HTERT RPE-1 (cell line): Measurements from ENCODE around the gene RNF31.
"Not testable (repeated sequence)": the region's sequence is repeated elsewhere in the genome, so short reads cannot be mapped to it uniquely, and the experiment has no call there.

ENCODE experiments used
- in situ Hi-C: fragments of 300-500 bp; cut with MboI; formaldehyde crosslinking; loops from 4 replicates; pipeline ENCODE4 v1.14.3; 2020; ENCODE audit warnings: low sequenced_read_pairs

The RNF31 gene

GRCh38 chr14:24146978-24147760, at the start of gene RNF31:
TSS of gene RNF31 (plus strand) at chr14:24147498. CDS start at chr14:24147699, 201 bp downstream.
- in situ Hi-C loops, result no loop called here

GRCh38 chr14:24098229-24098926, 48.9 kb upstream of the RNF31 start:
- in situ Hi-C loops, result no loop called here

DNA sequence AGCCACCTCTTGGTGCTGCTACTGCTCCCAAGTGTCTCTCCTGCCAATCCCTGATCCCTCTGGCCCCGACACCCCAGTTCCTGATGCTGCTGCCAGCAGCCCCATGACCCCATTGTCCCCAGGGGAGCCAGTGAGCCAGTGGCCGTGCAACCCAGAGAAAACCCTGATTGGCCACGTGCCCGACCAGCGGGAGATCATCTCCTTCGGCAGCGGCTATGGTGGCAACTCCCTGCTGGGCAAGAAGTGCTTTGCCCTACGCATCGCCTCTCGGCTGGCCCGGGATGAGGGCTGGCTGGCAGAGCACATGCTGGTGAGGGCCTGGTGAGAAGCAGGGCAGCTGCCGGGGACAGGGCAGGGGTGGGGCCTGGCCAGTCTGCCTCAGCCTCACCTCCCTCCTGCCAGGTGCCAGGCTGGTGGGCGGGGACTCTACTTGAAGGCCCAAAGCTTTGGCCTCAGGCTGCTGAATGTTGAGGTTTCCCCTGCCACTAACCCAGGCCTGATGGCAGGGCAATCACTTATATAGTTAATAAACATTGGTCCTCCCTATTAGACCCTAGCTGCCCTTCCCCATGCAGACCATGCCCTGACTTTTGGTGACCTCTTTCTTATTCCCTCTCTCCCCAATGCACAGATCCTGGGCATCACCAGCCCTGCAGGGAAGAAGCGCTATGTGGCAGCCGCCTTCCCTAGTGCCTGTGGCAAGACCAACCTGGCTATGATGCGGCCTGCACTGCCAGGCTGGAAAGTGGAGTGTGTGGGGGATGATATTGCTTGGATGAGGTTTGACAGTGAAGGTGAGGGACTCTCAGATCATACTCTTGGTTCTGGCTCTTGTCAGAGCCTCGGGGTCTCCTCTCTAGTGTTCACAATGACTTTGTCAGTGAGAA, 48.1 kb upstream of the RNF31 start:
- in situ Hi-C loops, result no loop called here

GRCh38 chr14:24100197-24100981, 46.9 kb upstream of the RNF31 start:
- in situ Hi-C loops, result no loop called here

DNA sequence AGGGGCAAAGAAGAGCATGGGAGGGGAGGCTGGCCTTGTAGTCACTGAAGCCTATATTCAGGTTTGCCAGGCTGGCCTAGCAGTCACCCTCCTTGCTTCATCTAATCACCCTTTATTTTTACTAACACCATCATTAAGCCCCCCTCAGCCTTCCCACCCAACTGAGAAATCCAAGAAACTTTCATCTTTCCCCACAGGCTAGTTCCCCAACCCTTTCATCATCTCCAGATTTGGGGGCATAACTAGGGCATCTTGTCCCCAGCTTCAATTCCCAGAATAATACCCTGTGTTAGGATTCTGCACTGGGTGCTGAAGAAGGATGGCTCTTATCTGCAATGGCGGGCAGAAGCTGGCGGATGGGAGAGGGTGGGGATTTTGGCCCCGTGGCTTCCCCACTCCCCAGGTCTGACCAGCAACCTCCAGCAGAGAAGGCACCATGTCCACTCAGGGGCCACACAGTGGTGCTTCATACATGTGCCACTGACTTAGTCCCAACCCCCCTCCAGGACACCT, 46.3 kb upstream of the RNF31 start:
- in situ Hi-C loops, result no loop called here

GRCh38 chr14:24102357-24103048, 44.8 kb upstream of the RNF31 start:
- in situ Hi-C loops, result no loop called here

DNA sequence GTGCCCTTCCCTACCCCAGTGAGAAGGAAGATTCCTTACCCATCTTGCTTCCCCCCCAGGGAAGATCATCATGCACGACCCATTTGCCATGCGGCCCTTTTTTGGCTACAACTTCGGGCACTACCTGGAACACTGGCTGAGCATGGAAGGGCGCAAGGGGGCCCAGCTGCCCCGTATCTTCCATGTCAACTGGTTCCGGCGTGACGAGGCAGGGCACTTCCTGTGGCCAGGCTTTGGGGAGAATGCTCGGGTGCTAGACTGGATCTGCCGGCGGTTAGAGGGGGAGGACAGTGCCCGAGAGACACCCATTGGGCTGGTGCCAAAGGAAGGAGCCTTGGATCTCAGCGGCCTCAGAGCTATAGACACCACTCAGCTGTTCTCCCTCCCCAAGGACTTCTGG, 43.8 kb upstream of the RNF31 start:
- in situ Hi-C loops, result no loop called here

GRCh38 chr14:24105609-24106239, 41.6 kb upstream of the RNF31 start:
- in situ Hi-C loops, result not testable (repeated sequence)

- in situ Hi-C loops, result no loop called here
Observed at GRCh38 chr14:24106672-24107271, 40.5 kb upstream of the RNF31 start.

DNA sequence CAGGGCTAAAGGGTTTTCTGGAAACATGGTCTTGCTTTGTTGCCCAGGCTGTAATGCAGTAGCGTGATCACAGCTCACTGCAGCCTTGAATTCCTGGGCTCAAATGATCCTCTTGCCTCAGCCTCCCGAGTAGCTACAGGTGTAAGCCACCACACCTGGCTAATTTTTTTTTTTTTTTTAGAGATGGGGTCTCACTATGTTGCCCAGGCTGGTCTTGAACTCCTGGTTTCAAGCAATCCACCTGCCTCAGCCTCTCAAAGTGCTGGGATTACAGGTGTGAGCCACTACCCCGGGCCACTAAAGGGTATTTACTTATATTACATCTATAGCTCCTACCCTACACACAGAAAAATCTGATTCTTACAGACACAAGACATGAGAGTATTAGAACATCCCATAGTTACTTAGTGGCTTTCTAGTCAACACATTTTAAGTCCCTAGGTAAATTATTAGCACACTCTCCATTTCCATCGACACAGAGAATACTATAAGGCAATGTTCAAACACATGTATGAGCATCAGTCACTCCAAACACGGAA, 38.9 kb upstream of the RNF31 start:
- in situ Hi-C loops, result no loop called here

- in situ Hi-C loops, result no loop called here
Observed at GRCh38 chr14:24110060-24110459, 37.2 kb upstream of the RNF31 start.

GRCh38 chr14:24110523-24110922, 36.8 kb upstream of the RNF31 start:
- in situ Hi-C loops, result no loop called here

DNA sequence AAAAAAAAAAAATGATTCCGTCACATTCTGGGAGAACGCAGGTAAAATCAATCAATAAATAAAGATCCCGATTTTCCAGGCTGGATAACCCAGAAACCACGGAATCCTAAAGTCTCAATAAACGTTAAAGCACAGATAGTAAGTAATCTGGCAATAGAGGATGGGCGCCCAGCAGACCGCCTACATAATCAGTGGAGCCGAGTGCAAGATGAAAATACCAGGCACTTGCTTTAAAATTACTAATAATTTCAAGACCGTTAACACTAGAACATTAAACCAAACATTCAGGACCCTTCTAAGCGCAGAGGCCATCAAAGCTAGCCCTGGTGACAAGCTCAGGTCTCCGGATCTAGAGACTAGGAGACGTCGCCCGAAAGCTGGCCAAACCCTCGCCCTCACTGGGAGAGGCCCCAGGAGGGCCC, 33.9 kb upstream of the RNF31 start:
- in situ Hi-C loops, result no loop called here

- in situ Hi-C loops, result no loop called here
Observed at GRCh38 chr14:24113801-24114531, 33.3 kb upstream of the RNF31 start.

DNA sequence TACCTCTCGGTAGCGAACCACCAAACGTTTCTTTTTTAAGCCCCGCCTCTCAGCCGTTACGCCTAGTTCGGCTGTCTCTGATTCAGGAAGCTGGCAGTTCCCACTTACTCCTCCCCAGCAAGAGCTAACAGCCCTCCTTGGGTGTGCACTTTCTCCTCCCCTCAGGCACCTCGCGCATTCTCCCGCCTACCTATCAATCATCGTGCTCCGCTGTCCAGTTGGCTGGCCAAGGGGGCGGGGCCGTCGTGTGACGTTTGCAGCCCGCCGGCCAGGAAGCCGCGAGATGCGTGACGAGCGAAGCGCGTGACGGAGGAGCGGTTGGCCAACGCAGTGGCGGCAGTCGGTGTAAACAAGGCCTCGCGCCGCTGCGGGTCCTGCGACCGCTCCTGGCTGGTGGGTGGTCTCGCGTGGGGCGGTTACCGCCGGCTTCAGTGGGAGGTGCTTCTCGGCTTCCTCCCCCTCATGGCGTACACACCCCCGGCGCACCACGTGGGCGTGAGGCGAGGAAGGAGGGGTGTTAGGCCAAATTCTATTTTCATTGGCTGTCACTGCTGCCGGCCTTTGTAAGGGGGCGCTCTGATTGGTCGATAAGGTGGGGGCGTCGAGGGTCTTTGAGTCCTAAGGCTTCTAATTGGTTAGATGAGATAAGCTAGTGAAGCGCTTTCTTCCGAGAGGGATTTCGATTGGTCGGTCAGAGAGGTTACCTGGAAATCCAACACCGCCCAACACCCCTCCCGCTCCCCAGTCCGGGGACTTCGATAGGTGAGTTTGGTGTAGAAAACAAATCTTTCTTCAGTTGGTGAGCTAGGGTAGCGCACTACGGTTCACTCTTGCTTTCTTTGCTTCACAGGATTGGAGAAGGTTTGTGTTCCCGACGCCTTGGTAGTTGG, 32.5 kb upstream of the RNF31 start, which contains the start of the genes DCAF11 and NRL:
Gene DCAF11 (plus strand): TSS at position 246 of the 890 bp plus-strand sequence. CDS start 818 bp downstream, outside the sequence.
Gene NRL (minus strand): TSS at position 418 of the 890 bp plus-strand sequence. CDS start 32,101 bp downstream, outside the sequence.
- in situ Hi-C loops, result no loop called here

- in situ Hi-C loops, result no loop called here
Observed at GRCh38 chr14:24115422-24116127, 31.7 kb upstream of the RNF31 start.
